ENCODE data around the gene SLC9A4.

The SLC9A4 gene

DNA sequence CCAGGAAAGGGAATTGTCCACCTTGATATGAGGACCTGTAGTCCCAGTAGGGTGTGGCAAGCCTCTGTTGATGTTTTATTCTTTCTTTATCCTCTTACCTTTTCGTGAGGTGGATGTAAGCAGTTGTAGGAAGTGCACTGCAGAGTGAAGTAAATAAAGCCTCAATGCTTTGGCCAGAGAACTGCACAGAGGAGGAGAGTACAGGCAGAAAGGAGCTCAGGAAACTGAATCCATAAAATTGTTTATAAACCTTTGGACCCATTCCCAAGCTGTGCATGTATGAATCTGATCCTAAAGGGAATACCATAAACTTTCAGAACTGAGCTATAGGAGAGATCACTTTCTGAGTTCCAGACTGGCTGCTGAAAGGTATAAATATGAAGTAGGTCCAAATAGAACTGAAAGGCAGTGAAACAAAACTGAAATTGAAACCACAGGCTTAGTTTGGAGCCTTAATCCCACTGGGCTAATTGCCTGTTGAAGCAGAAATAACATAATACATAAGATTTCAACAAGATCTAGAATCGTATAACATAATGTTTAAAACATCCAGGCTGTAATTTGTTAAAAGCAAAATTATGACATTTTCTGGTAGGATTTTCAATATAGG, 17.9 kb upstream of the SLC9A4 start:
- no peak for DNase-seq

DNA sequence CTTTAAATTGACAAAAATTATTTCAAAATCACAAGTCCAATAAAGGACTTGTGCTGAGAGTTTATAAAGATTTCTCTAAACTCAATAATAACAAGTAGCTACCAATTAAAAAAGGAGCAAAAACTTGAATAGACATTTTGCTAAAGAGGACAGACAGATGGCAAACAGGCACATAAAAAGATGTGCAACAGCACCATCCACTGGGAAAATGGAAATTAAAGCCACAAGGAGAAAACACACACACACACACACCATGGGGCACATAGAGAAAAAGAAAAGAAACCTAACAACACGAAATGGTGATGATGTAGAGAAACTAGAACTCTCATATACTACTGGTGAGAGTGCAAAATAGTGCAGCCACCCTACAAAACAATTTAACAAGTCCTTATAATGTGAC, 12.6 kb upstream of the SLC9A4 start:
- no peak for DNase-seq

DNA sequence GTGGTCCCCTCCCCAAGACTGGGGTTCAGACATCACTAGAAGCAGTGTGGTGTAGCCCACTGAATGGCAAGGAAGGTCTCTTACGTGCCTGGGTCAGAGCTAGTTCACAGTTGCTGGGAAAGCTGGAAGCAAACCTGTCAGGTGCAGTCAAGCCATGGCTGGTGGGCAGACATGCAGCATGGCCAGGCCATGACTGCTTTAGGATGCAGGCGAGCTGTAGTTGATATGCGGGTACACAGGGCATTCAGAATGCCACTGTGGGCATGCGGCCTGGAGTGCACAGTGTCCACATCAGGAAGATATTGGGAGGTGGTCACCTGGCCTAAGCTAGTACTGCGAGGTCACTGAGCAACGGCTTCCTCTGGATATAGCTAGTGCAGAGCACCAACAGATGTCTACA, 11.8 kb upstream of the SLC9A4 start:
- no peak for DNase-seq

DNA sequence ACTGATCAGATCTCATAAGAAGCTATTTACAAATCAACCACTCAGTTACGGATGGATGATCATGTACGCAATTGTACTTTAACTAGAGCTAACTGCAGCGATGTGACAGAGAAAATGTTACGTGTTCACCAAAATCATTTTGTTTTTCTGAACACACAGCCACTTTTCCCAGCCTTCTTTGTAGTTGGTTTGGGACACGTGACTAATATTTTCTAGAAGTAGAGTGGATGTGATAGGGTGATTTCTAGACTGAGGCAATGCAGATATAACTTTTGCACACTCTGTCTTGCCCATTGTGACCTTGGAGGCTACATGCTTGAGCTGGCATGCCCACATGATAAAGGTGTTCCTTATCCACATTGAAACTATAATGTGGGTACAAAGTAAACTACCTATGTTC, 9.9 kb upstream of the SLC9A4 start:
- DNase-seq, result no peak

DNA sequence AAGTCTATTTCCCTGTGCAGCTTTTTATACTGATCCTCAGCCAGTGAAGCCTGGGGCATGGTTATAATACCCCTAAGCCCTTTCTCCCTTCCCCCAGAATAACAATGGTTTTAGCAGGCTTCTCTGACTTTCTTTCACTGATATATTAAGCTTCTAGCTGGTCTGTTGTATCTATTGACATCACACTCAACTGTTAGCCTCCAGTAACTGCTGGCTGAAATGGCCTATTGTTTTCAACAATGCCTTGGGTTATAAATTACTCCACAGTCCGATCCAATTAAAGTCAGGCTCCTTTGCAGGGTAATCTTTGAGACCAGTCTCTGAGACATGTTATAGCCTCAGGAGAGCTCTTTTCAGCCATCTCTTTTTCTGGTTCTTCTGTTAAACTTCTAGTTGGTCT, 2.9 kb upstream of the SLC9A4 start:
- DNase-seq, result no peak

DNA sequence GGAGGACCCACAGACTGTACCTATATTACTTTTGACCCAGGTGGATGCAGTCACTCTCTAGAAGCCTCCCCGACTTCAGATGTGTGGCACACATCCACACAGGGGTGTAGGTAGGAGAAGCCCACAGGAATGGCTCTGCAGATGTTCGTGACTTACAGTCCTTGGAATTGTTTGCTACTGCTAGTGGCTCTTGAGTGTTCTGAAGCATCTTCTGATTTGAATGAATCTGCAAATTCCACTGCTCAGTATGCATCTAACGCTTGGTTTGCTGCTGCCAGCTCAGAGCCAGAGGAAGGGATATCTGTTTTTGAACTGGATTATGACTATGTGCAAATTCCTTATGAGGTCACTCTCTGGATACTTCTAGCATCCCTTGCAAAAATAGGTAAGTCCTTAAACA, 605 bp downstream of the SLC9A4 start:
- no peak for DNase-seq

DNA sequence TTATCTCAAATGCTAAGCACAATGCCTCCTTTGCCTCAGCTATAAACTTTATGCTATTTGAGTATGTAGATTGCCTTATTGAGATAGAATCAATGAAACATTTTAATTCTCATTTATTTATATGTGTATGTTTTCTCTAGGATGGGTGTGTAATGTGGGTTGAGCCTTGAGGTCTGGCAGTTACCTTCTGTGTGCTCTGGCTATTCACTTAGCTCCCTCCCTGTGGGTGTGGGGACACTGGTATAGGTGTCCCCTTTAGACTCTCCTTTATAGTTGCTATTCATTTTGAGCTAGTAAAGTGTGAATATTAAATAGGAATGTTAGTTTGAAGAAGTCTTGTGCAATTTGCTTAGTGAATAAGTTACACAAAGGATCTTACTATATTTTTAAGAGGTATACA, 1.8 kb downstream of the SLC9A4 start:
- DNase-seq, result no peak

DNA sequence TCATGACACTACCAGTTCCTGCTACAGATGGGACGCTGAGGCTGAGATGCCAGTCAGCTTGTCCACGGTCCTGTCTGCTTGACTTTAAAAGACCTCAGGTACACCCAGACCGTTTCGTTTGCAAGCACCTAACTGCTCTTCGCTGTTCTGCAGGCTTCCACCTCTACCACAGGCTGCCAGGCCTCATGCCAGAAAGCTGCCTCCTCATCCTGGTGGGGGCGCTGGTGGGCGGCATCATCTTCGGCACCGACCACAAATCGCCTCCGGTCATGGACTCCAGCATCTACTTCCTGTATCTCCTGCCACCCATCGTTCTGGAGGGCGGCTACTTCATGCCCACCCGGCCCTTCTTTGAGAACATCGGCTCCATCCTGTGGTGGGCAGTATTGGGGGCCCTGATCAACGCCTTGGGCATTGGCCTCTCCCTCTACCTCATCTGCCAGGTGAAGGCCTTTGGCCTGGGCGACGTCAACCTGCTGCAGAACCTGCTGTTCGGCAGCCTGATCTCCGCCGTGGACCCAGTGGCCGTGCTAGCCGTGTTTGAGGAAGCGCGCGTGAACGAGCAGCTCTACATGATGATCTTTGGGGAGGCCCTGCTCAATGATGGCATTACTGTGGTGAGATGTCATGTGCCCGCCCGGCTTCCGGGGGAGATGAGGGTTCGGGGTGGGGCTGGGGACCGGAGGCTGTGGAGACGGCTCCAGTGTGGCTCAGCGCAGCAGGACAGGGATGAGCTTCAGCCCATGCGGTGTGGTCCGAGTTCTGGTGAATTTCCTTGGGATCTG, 5.9 kb downstream of the SLC9A4 start:
- DNase-seq, result no peak

DNA sequence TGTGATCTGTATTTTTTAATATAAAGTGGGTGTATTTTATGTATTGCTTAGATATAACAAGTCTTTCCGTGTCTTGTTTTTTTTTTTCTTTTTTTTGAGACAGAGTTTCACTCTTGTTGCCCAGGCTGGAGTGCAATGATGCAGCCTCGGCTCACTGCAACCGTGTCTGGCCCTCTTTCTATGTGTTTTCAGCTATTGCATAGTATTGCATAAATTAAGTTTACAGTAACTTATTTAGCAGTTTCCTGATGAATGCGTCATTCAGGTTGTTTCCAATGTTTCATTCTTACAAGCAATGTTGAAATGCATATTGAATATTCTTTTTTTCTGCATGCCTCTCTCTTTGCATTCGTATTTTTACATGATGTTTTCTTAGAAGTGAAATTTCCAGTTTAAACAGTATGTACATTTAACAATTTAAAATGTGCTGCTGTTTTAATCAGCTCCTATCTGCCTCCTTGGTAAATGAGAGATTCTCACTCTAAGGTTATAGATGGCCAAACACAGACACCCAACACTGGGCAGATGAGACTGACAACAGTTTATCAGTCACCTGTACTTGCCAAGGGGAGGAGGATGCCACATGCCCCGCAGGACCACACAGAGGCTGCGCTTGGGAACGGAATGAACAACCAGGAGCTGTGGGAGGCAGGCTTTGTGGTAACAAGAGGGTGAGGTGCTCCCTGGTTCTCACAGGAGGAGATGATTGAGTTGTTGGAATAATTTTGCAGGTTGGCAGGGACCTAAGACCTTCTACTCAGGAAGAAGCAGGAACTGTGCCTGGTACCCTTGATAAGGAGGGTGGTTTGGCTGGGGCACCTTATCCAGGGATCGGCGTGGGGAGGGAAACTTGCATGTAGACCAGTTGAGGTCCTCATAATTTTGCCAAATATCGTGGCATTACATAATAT, 7.5 kb downstream of the SLC9A4 start:
- DNase-seq, result no peak

DNA sequence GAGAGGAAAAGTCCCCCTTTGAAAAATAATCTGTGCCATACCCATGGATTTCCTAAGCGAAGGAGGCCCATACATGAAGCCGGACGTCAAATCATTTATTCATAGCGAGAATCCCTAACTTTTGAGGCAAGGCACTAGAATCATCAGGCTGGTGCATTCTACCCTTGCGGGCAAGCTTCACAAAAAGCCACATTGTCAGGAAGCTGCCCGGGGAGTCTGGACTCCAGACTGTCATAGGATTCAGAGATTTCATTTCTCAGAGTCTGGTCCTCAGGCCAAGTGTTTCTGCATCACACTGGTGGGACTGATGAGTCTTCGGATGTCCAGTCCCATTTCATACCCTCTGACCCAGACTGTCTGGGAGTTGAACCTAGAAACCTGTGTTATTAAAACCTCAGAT, 8.9 kb downstream of the SLC9A4 start:
- DNase-seq, result no peak

DNA sequence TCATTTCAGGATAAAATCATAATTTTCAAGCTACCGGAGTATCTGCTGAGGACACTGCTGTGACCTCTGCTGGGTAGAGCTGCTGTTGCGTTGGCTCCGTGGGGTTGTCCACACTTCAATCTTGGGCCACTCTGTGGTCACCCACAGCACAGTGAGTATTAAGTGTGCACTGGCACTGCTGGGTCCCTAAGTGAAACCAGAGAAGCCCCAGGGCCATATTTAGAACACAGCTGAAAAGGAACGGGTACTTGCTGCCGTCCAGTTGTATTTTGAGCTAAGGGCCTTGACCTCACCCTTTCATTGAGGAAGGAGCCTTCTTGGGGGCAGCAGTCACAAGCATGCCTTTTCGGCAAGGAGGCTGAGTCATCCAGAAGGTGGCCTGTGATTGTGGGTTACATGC, 10.1 kb downstream of the SLC9A4 start:
- DNase-seq, result no peak

DNA sequence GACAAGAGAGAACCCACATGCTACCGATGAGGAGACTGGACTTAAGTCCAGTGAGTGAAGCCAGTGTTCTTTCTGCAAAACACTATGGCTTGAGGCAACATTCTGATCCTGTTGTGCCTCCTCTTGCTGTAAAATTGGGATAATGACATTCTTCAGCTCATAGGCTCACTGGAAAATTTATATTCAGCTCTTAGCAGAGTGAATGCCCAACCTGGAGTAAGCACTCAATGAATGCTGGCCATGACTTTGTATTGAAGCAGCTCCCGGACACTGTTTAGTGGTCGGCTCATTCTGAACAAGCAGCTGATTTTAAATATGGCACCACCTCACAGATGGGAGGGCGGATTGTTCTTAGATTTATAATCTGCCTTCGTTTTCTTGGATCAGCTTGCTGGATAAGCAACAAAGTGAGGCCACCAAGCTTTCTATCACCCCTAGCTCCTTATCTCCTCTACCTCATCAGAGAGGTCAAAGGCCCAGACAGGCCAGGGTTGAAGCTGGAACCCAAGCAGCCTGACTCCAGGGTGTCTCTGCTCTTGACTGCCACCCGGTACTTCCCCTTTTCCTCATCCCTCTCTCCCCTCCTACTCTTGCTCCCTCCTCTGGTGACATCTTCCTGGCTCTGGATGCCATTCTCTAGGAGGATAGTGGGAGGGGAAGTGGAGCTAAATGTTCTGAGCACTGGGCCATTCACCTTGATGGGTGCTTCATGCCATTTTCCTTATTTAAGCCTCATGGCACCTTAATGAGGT, 11.5 kb downstream of the SLC9A4 start:
- DNase-seq, result no peak

DNA sequence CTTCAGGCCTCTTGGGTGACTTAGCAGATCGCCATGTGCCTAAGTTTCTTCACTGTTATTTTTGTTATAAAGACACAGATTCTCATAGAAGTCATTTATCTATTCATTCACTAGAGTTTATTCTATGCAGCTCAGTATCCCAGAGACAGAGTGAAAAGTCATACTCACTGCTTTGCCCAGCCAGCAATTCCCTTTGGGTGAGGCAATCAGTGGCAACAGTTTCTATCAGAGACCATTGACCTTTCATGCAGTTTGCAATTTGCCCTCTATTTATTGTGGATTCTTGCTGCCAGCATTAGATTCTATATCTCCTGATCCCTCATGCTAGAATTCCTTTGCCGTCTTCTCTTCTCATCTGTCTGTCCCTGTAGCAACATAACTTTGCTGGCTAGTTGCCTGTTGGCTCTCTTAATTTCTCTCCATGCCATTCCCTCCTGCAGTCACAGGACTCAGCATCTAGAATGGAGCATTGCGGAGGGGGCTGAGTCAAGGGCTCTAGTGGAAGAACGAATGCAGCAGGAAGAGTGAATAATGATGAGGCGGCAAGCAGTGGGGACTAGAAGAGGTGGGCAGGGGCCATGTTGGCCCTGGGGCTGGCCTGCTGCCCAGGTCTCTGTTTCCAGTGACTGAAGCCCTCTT, 12.2 kb downstream of the SLC9A4 start:
- DNase-seq, result no peak

DNA sequence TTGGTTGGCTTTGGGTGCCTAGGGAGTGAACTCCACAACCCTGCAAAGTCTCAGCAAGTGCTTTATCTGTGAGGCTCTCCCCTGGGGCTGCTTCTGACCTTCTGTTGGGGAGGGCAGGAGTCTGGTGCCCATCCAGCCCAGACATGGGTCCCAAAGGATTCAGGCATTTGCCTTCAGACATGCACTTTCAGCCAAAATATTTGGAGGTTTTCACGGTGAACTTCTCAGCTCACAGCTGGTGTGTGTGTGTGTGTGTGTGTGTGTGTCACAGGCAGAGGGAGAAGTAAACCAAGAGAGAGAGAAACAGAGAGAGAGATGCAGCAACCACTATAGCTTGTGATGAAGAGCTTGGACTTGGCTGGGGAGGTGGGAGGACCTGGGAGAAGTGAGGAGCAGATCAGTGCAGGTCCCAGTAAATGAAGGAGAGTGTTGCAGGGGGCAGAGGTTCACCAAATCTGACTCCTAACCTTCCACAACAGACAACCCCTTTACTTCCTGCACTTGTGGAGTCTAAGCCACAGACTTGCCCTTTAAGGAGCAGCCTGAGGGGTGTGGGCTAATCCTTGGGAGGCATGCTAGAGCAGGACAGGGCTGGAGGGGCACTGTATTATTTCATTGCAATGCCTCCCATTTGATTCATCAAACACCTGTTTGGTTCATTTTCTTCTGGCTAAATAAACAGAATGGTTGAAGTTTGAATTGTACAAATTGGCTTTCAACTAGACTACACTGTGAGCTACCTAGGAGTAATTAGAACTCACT, 14.1 kb downstream of the SLC9A4 start:
- DNase-seq, result no peak

DNA sequence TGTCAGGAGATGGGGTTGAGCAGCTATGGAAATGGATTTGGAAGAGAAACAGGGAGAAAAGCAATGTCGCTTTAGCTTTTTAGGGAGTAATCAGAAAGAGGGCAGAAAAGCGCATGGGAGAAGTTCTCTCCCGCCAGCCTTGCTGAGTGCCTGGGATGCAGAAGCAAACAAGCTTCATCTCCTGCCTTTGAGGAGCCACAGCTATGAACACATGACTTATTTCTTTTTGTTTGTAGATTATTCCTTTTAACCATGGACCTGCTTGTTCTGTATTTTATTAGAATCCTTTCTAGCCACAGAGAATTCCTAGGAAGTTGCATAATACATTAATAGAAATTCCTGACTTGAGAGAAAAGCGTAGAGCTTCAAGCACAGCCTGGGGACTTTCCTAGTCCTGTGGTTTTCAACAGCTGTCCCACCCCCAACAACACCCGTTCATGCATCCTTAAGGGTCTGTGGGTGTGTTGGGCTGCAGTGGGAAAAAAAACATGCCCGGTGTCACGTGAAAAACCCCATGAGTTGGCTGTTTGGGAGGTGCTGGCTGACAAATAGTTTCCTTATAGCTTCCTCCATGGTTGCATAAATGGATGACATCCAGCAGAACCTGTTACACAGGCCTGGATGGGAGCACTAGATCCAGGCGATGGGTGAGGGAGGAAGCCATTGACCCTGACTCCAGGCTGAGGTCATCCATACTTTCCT, 14.9 kb downstream of the SLC9A4 start:
- no peak for DNase-seq

DNA sequence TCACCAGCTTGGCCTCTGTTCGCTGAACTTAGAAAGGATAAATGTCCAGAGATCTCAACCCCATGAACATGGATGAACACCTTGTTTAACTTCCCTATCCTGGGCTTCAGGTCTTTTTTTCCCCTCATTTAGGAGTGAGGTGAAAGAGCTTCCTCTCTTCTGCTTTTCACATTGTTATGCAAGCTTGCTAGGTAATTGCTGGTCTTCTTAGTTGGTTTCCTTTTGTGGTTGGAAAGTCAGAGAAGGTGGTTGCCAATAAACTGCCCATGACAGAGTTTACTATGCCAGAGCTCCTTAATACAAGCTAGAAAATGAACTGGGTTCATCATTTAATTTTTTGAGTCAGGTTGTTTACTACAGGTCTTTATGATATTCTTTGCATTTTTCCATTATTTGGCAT, 16.6 kb downstream of the SLC9A4 start:
- no peak for DNase-seq

DNA sequence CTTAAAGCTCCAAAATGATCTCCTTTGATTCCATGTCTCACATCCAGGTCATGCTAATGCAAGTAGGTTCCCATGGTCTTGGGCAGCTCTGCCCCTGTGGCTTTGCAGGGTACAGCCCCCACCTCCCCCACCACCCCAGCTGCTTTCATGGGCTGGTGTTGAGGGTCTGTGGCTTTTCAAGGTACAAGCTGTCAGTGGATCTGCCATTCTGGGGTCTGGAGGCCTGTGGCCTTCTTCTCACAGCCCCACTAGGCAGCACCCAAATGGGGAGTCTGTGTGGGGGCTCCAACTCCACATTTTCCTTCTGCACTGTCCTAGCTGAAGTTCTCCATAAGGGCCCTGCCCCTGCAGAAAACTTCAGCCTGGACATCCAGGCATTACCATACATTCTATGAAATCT, 19.0 kb downstream of the SLC9A4 start:
- DNase-seq, result no peak

DNA sequence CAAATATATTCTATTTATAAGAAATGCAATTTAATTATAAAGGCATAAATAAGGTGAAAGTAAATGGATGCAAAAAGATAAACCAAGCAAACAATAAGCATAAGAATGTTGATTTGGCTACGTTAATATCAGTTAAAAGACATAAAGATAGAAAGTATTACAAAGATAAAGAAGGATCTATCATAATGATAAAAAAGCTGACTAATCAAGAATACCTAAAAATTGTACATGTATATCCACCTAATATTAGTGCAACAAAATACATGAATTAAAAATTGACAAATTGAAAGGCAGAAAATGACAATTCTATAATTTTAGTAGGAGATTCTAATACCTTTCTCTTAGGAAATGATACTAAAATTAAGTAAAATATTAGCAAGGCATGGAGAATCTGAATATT, 21.5 kb downstream of the SLC9A4 start:
- DNase-seq, result no peak

DNA sequence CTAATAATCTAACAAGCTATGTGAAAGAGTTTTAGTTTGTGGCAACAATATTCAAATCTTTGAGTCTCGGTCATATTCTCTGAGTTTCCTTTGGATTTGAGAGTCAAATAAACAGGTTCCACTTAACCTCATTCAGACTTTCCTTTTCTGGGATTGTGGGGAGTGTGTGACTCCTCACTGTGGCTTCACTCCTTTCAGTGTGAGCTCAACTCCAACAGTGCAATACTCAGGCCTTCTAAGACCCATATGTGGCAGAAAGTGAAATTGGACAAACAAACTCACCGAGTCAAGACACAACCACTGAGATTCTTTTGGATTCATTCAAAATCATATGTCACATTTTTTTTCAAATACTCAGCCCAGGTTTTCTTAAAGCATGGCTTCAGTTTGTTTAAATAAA, 25.4 kb downstream of the SLC9A4 start:
- DNase-seq, result no peak

DNA sequence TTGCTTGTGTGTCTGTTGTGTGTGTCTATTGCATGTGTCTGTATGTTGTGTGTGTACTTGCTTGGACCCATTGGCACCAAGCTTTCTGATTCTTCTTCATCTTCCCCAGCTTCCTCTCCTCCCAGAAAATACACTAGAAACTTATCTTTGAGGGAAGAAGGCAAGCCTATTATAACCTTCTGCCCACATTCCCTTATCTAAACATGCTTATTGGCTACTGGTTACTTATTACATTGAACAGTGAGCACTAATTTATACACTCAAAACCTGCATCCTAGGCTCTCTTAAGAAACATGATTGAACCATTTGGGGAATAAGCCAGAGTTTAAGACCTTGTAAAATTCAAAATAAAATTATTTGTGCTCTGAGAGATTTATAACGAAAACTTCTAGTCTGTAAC, 26.5 kb downstream of the SLC9A4 start:
- DNase-seq, result no peak

DNA sequence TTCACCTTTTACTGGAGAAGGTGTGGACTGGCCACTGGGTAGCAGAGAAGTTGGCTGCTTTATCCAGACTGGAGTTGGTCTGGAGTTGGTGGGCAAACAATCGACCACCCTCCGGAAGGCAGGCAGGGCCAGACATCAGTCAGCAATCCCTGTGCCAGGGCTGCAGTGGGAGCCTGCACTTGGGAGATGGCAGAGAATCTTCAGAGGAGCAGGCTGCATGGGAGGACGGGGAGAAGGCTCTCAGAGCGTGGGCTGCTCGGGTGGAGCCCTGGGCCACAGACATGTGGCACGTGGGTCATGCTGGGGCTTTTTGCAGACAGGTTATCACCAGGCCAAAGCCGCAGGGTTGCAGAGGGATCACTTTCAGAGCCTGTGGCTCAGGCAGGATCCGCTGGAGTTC, 29.6 kb downstream of the SLC9A4 start:
- no peak for DNase-seq
